B cell (primary cell): ENCODE results near the gene MBD6. TPM values are rescaled to one million over a fixed set of nuclear protein-coding genes. Genes with fewer than 3 reads are reported as not detected.

Experiments used
- ATAC-seq: fragments of 200-7000 bp; cut with Tn5 transposase; one replicate; pipeline ENCODE4 v1.10.0; 2021; ENCODE audit warnings: low read depth, mild to moderate bottlenecking, moderate number of reproducible peaks, moderate library complexity
- CTCF ChIA-PET: fragments of 350-600 bp; sonication (Branson Sonifier 250); formaldehyde crosslinking; loops from one replicate; lab custom pipeline; 2021; ENCODE audit warnings: antibody characterized with exemption, inconsistent platforms; lab: Charles Lee
- POLR2A ChIA-PET: fragments of 350-600 bp; sonication (Branson Sonifier 250); formaldehyde crosslinking; loops from one replicate; lab custom pipeline; 2021; ENCODE audit warnings: antibody characterized with exemption; lab: Charles Lee
- DNase-seq: peaks from one replicate; pipeline ENCODE4 v3.0.0; 2013
- H2AFZ ChIP-seq: 2 replicates; pipeline ENCODE4 v1.6.1; 2012; ENCODE audit warnings: mild to moderate bottlenecking, low read depth, low read length; ENCODE audit not compliant: insufficient read depth, poor library complexity, severe bottlenecking
- H3K27ac ChIP-seq, 2 donors: 1 replicate in 1 of 2; 2 replicates in 1 of 2; pipeline ENCODE4 v1.5.1; 2012 to 2013; ENCODE audit warnings: low read length in 2 of 2, mild to moderate bottlenecking in 2 of 2, moderate library complexity in 1 of 2
- H3K27me3 ChIP-seq, 4 experiments: fragments of 200-600 bp in 1 of 4; sonication (generic) in 1 of 4; replicated peaks in 1 of 4; 1 replicate in 2 of 4; 2 replicates in 2 of 4; pipeline versions ENCODE4 v1.6.1 to v1.7.0; 2013 to 2016; ENCODE audit warnings: low read length in 3 of 4, mild to moderate bottlenecking in 2 of 4, mixed read lengths in 1 of 4, moderate library complexity in 1 of 4; ENCODE audit not compliant: insufficient read depth in 4 of 4, control insufficient read depth in 3 of 4; ENCODE audit errors: control extremely low read depth in 1 of 4
- H3K36me3 ChIP-seq, 2 experiments: replicated peaks in 1 of 2; 1 replicate in 1 of 2; 2 replicates in 1 of 2; pipeline versions ENCODE4 v1.6.1 to v1.7.1; 2013; ENCODE audit warnings: low read length in 1 of 2; ENCODE audit not compliant: insufficient read depth in 2 of 2, control insufficient read depth in 1 of 2; ENCODE audit errors: control extremely low read depth in 1 of 2, extremely low read depth in 1 of 2
- H3K4me1 ChIP-seq, 2 donors: fragments of 200-600 bp in 1 of 2; sonication (generic) in 1 of 2; 1 replicate in 1 of 2; 2 replicates in 1 of 2; pipeline versions ENCODE4 v1.5.1 to v1.6.1; 2013 to 2017; ENCODE audit warnings: low read length in 2 of 2; ENCODE audit not compliant: control insufficient read depth in 2 of 2, insufficient read depth in 2 of 2
- H3K4me2 ChIP-seq: replicated peaks from 2 replicates; pipeline ENCODE3; 2012; ENCODE audit warnings: mild to moderate bottlenecking, low read depth, low read length; ENCODE audit not compliant: poor library complexity, severe bottlenecking
- H3K4me3 ChIP-seq, 5 experiments: fragments of 200-600 bp in 1 of 5; sonication (generic) in 1 of 5; 1 replicate in 3 of 5; 2 replicates in 2 of 5; pipeline versions ENCODE4 v1.5.1 to v1.7.0; 2011 to 2016; ENCODE audit warnings: low read length in 4 of 5, mild to moderate bottlenecking in 4 of 5, low read depth in 2 of 5, control low read depth in 1 of 5, moderate library complexity in 1 of 5; ENCODE audit not compliant: insufficient read depth in 1 of 5; ENCODE audit errors: control extremely low read depth in 1 of 5, extremely low read depth in 1 of 5
- H3K79me2 ChIP-seq: fragments of 200-600 bp; sonication (generic); one replicate; pipeline ENCODE4 v1.6.0; 2016; ENCODE audit warnings: low read length; ENCODE audit not compliant: control insufficient read depth, insufficient read depth
- H3K9ac ChIP-seq: fragments of 200-600 bp; sonication (generic); 2 replicates; pipeline ENCODE4 v1.6.1; 2017; ENCODE audit warnings: mild to moderate bottlenecking, low read length, moderate library complexity
- H3K9me3 ChIP-seq, 3 donors: one replicate each; pipeline versions ENCODE4 v1.6.1 to v1.7.1; 2013; ENCODE audit warnings: low read length in 2 of 3; ENCODE audit not compliant: control insufficient read depth in 2 of 3, insufficient read depth in 1 of 3; ENCODE audit errors: control extremely low read depth in 1 of 3
- H4K20me1 ChIP-seq: 2 replicates; pipeline ENCODE4 v1.6.0; 2012; ENCODE audit warnings: mild to moderate bottlenecking, low read length; ENCODE audit not compliant: insufficient read depth, control insufficient read depth, poor library complexity, severe bottlenecking
- H3K27ac Mint-ChIP-seq: one replicate; pipeline ENCODE4 v1.8.0; 2021; ENCODE audit warnings: mixed read lengths
- H3K27me3 Mint-ChIP-seq: one replicate; pipeline ENCODE4 v1.8.0; 2021; ENCODE audit warnings: mixed read lengths
- H3K4me1 Mint-ChIP-seq: one replicate; pipeline ENCODE4 v1.8.0; 2021; ENCODE audit warnings: mixed read lengths
- H3K4me3 Mint-ChIP-seq: one replicate; pipeline ENCODE4 v1.8.0; 2021; ENCODE audit warnings: mixed read lengths
- H3K9me3 Mint-ChIP-seq: one replicate; pipeline ENCODE4 v1.8.0; 2022; ENCODE audit warnings: mixed read lengths; ENCODE audit not compliant: insufficient read depth
- CTCF ChIP-seq: fragments of 200-600 bp; IDR thresholded peaks from one replicate; pipeline ENCODE4 v1.8.0; 2022; ENCODE audit warnings: antibody characterized with exemption, mild to moderate bottlenecking
- EZH2 ChIP-seq: IDR thresholded peaks from 2 replicates; pipeline ENCODE4 v1.6.1; 2012; ENCODE audit warnings: borderline replicate concordance, low read depth, mild to moderate bottlenecking, moderate library complexity, low read length; ENCODE audit not compliant: insufficient read depth, poor library complexity, severe bottlenecking
- WGBS: methylation state at CpG from one replicate; pipeline ENCODE4 v1.1.5; 2013; ENCODE audit warnings: missing lambda C conversion rate; ENCODE audit not compliant: insufficient coverage; 5-methylcytosine and 5-hydroxymethylcytosine counted together
- intact Hi-C: fragments of 100-400 bp; cut with micrococcal nuclease; formaldehyde crosslinking; loops from one replicate; pipeline ENCODE4 v1.10.0; 2022
- polyA plus RNA-seq: library from polyadenylated mRNA; depleted of rRNA; stranded (reverse); fragments of >200 nt; gene quantifications from 2 replicates; pipeline ENCODE4 v1.2.3, GENCODE V29; 2012
- total RNA-seq, 2 donors: library from RNA; stranded (reverse); fragments of 120-200 nt in 1 of 2; gene quantifications; 1 replicate in 1 of 2; 2 replicates in 1 of 2; pipeline versions ENCODE4 v1.2.3 to v1.2.4, GENCODE V29; 2013 to 2022

Gene MBD6
- total and polyA plus RNA-seq, 2 donors (not counting 1 experiment from before 2014, with no cell fraction given), result 39.4 to 121 TPM

GRCh38 chr12:57479376-57480115 lies 43.1 kb upstream of the MBD6 start, which contains the start of gene ARHGAP9:
Gene ARHGAP9 (minus strand): TSS chr12:57479866. CDS start chr12:57479406, 460 bp downstream.
- TF ChIP-seq CTCF, result no peak
- no peak for TF ChIP-seq EZH2
- no peaks in the 10 kb centered on the region for H3K9me3 Mint-ChIP-seq
- Histone ChIP-seq H3K4me1 (peaks cover 62 to 80% of the 10 kb centered on the region in 2 donors), H3K36me3 (peaks cover 0 to 7% of the 10 kb centered on the region in 2 experiments), H3K4me2 (peak within 1 kb of the TSS; percentile 95), H3K4me3 (peak within 1 kb of the TSS; percentile 74 to 90 (median 82)), H3K27me3 (no peaks in the 10 kb centered on the region), H3K27ac (peak within 1 kb of the TSS; percentile 91 to 99), H2AFZ (peak within 1 kb of the TSS; percentile 79), H4K20me1 (peaks cover 6% of the 10 kb centered on the region), H3K9ac (peak within 1 kb of the TSS; percentile 88), H3K9me3 (no peaks in the 10 kb centered on the region), H3K79me2 (peaks cover 73% of the 10 kb centered on the region)
- CTCF ChIA-PET, result interaction anchor here (1.0 to 10.4 kb wide), 2 partner anchors 19 to 142 kb away, joined by 3 to 166 read pairs; partner anchors contain the start of gene GLI1
- H3K27ac Mint-ChIP-seq, result peak within 1 kb of the TSS; percentile 98
- H3K4me3 Mint-ChIP-seq, result peak within 1 kb of the TSS; percentile 99
- POLR2A ChIA-PET, result interaction anchor here (0.7 to 5.3 kb wide), 8 partner anchors 9 to 368 kb away, joined by 3 to 39 read pairs (median 4); partner anchors contain the start of genes DDIT3, GLI1, MARS1 and STAT6
- DNase-seq, result peak; percentile 81
- peaks cover 75% of the 10 kb centered on the region for H3K4me1 Mint-ChIP-seq
- intact Hi-C loops, result loop anchor here (1.0 to 10.0 kb wide), 4 partner anchors 8 to 275 kb away; partner anchors contain the start of genes CDK4, MARCHF9 and MBD6
- peak; percentile 52 for ATAC-seq
- WGBS, result 30% methylated on average over 3 of the region's 6 CpGs
- no peaks in the 10 kb centered on the region for H3K27me3 Mint-ChIP-seq

- Histone ChIP-seq H2AFZ (no peak overlapping the region), H3K4me2 (peak overlapping the region; percentile 11), H3K4me3 (no peak overlapping the region), H3K9ac (no peak overlapping the region), H3K27ac (peak overlapping the region; percentile 91 to 99), H3K79me2 (peaks cover 63% of the 10 kb centered on the region), H3K4me1 (peaks cover 45 to 59% of the 10 kb centered on the region in 2 donors), H4K20me1 (no peaks in the 10 kb centered on the region), H3K27me3 (no peaks in the 10 kb centered on the region), H3K9me3 (no peaks in the 10 kb centered on the region), H3K36me3 (no peaks in the 10 kb centered on the region)
- DNase-seq (no peak), ATAC-seq (no peak)
- no peaks in the 10 kb centered on the region for H3K9me3 Mint-ChIP-seq
- intact Hi-C loops, result loop anchor here (10.0 kb wide), 1 partner anchor 273 kb away; the partner anchor contains the start of genes CDK4 and MARCHF9
- no peak for TF ChIP-seq CTCF
- H3K4me1 Mint-ChIP-seq, result peaks cover 58% of the 10 kb centered on the region
- POLR2A ChIA-PET, result no interaction called here
- no peaks in the 10 kb centered on the region for H3K27me3 Mint-ChIP-seq
- CTCF ChIA-PET, result interaction anchor here (0.7 to 1.4 kb wide), 2 partner anchors 23 to 64 kb away, joined by 3 to 4 read pairs; partner anchors contain the start of gene GLI1
- H3K27ac Mint-ChIP-seq, result peak overlapping the region; percentile 98
- no CpG with 5 or more reads among the region's 1 CpG for WGBS
- peak overlapping the region; percentile 15 for H3K4me3 Mint-ChIP-seq
Observed at GRCh38 chr12:57481671-57482070, 41.0 kb upstream of the MBD6 start.
